C4-2B (cell line): ENCODE measurements around the gene TSACC.

ENCODE experiments used
- ZFX ChIP-seq: fragments of 450-650 bp; IDR thresholded peaks from 2 replicates; pipeline ENCODE4 v1.6.1; 2017
- TF ChIP-seq, protein P1 (sequence below): fragments of 450-650 bp; conservative IDR thresholded peaks from 2 replicates; pipeline ENCODE4 v1.5.1; 2017; ENCODE audit warnings: mild to moderate bottlenecking

DNA sequence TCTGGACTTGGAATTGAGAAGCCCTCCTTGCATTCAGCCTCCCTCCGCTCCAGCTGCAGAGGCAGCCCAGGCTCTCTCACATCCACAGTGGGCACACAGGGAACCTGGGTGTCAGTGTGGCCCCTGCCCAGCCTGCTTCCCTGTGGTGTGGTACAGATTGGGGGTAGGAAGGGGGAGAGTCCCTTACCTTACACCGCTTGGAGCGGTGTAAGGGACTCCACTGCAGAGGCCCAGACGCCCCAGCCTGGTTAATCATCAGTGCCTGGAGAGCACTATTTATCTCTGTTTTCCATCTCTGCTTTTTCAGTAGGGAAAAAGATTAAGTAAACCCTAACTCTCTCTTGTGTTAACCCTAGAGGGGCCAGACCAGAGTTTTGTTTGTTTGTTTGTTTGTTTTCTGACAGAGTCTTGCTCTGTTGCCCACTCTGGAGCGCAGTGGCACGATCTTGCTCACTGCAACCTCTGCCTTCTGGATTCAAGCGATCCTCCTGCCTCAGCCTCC lies 29.9 kb downstream of the TSACC start:
- TF ChIP-seq, protein P1, sequence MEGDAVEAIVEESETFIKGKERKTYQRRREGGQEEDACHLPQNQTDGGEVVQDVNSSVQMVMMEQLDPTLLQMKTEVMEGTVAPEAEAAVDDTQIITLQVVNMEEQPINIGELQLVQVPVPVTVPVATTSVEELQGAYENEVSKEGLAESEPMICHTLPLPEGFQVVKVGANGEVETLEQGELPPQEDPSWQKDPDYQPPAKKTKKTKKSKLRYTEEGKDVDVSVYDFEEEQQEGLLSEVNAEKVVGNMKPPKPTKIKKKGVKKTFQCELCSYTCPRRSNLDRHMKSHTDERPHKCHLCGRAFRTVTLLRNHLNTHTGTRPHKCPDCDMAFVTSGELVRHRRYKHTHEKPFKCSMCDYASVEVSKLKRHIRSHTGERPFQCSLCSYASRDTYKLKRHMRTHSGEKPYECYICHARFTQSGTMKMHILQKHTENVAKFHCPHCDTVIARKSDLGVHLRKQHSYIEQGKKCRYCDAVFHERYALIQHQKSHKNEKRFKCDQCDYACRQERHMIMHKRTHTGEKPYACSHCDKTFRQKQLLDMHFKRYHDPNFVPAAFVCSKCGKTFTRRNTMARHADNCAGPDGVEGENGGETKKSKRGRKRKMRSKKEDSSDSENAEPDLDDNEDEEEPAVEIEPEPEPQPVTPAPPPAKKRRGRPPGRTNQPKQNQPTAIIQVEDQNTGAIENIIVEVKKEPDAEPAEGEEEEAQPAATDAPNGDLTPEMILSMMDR = no peak
- TF ChIP-seq ZFX = no peak
